Esophagus muscularis mucosa (tissue), 4 donors: Measurements from ENCODE around the gene CYP2J2. TPM values are rescaled to one million over a fixed set of nuclear protein-coding genes. Genes with fewer than 3 reads are reported as not detected.

Experiments
- DNase-seq: peaks from one replicate; pipeline ENCODE4 v3.0.0-alpha.2; 2017; ENCODE audit errors: extremely low spot score
- H3K27ac ChIP-seq, 4 donors: fragments of 200-600 bp; sonication (generic); replicated peaks in 1 of 4; 1 replicate in 3 of 4; 2 replicates in 1 of 4; pipeline ENCODE4 v1.5.1; 2016 to 2019; ENCODE audit warnings: mild to moderate bottlenecking in 1 of 4
- H3K27me3 ChIP-seq, 4 donors: fragments of 200-600 bp; sonication (generic); one replicate each; pipeline versions ENCODE4 v1.5.1 to v1.6.0; 2016 to 2019
- H3K36me3 ChIP-seq, 4 donors: fragments of 200-600 bp; sonication (generic); one replicate each; pipeline ENCODE4 v1.5.1; 2016 to 2019
- H3K4me1 ChIP-seq, 4 donors: fragments of 200-600 bp; sonication (generic); one replicate each; pipeline ENCODE4 v1.5.1; 2016 to 2019
- H3K4me3 ChIP-seq, 4 donors: fragments of 200-600 bp; sonication (generic); 1 replicate in 2 of 4; 2 replicates in 2 of 4; pipeline ENCODE4 v1.5.1; 2016 to 2019; ENCODE audit warnings: mild to moderate bottlenecking in 4 of 4, moderate library complexity in 1 of 4
- H3K9me3 ChIP-seq, 4 donors: fragments of 200-600 bp; sonication (generic); 1 replicate in 3 of 4; 2 replicates in 1 of 4; pipeline ENCODE4 v1.5.1; 2016 to 2019
- EP300 ChIP-seq: sonication (generic); formaldehyde crosslinking; IDR thresholded peaks from one replicate; pipeline ENCODE4 v1.6.1; 2017; ENCODE audit warnings: antibody characterized with exemption
- POLR2A ChIP-seq: fragments of 450-650 bp; IDR thresholded peaks from one replicate; pipeline ENCODE4 v1.6.1; 2017; ENCODE audit warnings: antibody characterized with exemption, moderate library complexity, mild to moderate bottlenecking, low read depth
- POLR2AphosphoS5 ChIP-seq, 2 donors: sonication (generic); formaldehyde crosslinking; IDR thresholded peaks; one replicate each; pipeline ENCODE4 v1.6.1; 2017; ENCODE audit warnings: antibody characterized with exemption in 2 of 2
- WGBS: methylation state at CpG from one replicate; pipeline ENCODE4 v1.1.5; 2018; 5-methylcytosine and 5-hydroxymethylcytosine counted together
- intact Hi-C: fragments of 100-400 bp; cut with DNase I; formaldehyde crosslinking; loops from one replicate; pipeline ENCODE4 v1.15.1; 2023
- total RNA-seq, 4 donors: library from RNA; depleted of rRNA; stranded (reverse); fragments of >200 nt; gene quantifications; one replicate each; pipeline versions ENCODE4 v1.1.0 to v1.2.1, GENCODE V29; 2016
- TF ChIP-seq, protein P1 (sequence below), 3 experiments: fragments of 200-600 bp in 2 of 3; fragments of 450-650 bp in 1 of 3; sonication (generic) in 2 of 3; IDR thresholded peaks; one replicate each; pipeline ENCODE4 v1.5.1; 2017 to 2019; ENCODE audit warnings: antibody characterized with exemption in 3 of 3, mild to moderate bottlenecking in 2 of 3, moderate library complexity in 1 of 3

CYP2J2 gene
- total RNA-seq, 4 donors from 2014 or later: 0.17 to 0.42 (median 0.26) TPM; not detected in 1

DNA sequence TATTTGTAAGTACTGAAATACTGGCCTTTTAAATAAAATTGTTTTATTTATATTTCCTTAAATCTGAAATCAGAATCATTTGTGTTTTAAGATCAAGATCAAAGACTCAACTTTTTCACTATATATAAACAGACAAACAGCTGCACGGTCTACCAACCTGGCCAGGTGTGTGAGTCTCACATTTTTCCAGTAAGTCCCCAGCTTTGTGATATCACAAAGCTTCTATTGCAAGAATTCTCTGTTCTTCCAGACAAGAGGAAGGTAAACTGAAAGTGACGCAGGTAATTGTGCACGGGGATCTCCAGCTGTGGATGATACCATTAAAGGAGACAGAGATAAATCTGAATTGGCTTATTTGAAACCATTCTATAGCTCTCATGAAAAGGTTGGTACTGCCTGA is 41.2 kb upstream of the CYP2J2 start:
- TF ChIP-seq EP300: no peak
- no peak for TF ChIP-seq POLR2A
- TF ChIP-seq, protein P1, sequence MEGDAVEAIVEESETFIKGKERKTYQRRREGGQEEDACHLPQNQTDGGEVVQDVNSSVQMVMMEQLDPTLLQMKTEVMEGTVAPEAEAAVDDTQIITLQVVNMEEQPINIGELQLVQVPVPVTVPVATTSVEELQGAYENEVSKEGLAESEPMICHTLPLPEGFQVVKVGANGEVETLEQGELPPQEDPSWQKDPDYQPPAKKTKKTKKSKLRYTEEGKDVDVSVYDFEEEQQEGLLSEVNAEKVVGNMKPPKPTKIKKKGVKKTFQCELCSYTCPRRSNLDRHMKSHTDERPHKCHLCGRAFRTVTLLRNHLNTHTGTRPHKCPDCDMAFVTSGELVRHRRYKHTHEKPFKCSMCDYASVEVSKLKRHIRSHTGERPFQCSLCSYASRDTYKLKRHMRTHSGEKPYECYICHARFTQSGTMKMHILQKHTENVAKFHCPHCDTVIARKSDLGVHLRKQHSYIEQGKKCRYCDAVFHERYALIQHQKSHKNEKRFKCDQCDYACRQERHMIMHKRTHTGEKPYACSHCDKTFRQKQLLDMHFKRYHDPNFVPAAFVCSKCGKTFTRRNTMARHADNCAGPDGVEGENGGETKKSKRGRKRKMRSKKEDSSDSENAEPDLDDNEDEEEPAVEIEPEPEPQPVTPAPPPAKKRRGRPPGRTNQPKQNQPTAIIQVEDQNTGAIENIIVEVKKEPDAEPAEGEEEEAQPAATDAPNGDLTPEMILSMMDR (IDR thresholded peaks at IDR 0.05): no peak
- TF ChIP-seq POLR2AphosphoS5 (IDR thresholded peaks at IDR 0.05): no peak
- 88% methylated on average over 3 of the region's 3 CpGs for WGBS
- Histone ChIP-seq H3K4me3 (no peak overlapping the region), H3K27ac (no peak overlapping the region), H3K4me1 (peaks cover 6 to 9% (median 7%) of the 10 kb centered on the region in 4 donors), H3K27me3 (no peaks in the 10 kb centered on the region), H3K36me3 (no peaks in the 10 kb centered on the region), H3K9me3 (no peaks in the 10 kb centered on the region)
- intact Hi-C loops: no loop called here
- DNase-seq: no peak

DNA sequence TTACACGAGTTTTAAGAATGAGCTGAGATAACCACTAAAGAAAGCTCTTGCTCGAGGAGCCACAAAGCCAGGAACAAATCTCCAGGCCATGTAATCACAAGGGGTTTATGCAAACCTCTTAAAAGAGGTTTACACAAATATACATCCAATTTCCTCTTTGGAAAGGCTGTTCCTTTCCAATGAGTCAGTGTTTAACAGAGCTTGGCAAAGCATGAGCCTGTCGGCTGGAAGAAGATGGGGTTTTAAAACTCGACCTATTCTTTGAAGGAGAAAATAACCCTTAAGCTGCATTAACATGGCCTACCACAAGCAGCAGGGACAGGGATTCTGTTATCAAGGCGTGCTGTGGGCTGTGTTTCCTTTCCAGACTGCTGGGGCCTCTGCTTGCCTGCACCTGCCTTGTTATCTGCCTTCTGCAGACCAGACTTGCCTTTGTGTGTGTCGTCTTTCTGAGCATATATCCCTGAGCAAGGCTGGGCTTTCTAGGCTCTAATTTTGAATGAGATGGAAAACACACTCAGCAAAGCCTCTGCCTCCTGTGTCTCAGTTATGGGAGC is 40.6 kb upstream of the CYP2J2 start:
- peaks cover 6 to 9% (median 7%) of the 10 kb centered on the region in 4 donors for H3K4me1 ChIP-seq
- peak; percentile 79 for DNase-seq
- no peak overlapping the region for H3K27ac ChIP-seq
- H3K4me3 ChIP-seq: no peak overlapping the region
- TF ChIP-seq POLR2A (no peak), EP300 (no peak)
- 39% methylated on average over 6 of the region's 6 CpGs for WGBS
- no peaks in the 10 kb centered on the region for H3K27me3 ChIP-seq
- no peaks in the 10 kb centered on the region for H3K9me3 ChIP-seq
- H3K36me3 ChIP-seq: no peaks in the 10 kb centered on the region
- intact Hi-C loops: no loop called here

DNA sequence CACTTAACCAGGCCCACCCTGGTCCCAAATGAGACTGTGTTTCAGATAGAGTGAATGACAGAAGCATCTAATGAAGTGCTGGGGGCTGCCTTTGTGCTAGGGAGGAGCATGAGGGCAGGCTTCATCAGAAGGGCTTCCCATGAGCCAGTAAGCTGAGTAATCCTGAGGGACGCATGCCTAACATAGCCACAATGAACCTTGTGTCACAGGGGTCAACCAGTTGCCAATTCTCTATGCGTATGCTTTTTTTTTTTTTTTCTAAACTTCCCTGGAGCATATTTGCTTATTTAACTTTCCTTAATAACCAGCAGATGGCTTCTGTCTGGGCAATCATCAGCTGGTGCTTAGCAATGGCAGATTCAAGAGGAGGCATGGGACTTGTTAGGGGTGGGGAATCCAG is 25.5 kb upstream of the CYP2J2 start:
- intact Hi-C loops: no loop called here
- TF ChIP-seq, protein P1 (IDR thresholded peaks at IDR 0.05): no peak
- TF ChIP-seq POLR2AphosphoS5 (IDR thresholded peaks at IDR 0.05): no peak
- TF ChIP-seq EP300: no peak
- no peak for TF ChIP-seq POLR2A
- WGBS: 81% methylated on average over 2 of the region's 2 CpGs
- no peaks in the 10 kb centered on the region for H3K27me3 ChIP-seq
- H3K4me1 ChIP-seq: peaks cover 0 to 2% (median 1%) of the 10 kb centered on the region in 4 donors
- H3K36me3 ChIP-seq: no peaks in the 10 kb centered on the region
- no peaks in the 10 kb centered on the region for H3K9me3 ChIP-seq
- no peak overlapping the region for H3K27ac ChIP-seq
- no peak for DNase-seq
- H3K4me3 ChIP-seq: no peak overlapping the region

DNA sequence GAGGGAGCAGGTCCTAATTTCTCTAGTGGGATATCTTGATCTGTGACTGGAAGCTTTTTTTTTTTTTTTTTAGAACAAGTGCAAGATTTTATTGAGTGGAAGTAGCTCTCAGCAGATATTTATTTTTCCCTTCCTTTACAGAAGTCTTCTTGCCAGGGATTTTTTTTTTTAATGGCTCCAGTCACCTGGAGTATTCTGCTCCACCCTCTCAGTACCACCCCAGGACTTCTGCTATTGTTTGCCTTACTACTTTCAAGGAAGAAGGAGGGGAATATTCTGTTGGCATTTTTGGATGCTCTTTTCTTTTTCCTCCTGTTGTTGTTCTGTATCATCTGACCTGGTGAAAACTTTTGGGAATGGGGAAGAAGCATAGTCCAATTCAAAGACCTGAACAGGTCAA is 23.1 kb upstream of the CYP2J2 start:
- no peak for DNase-seq
- H3K27ac ChIP-seq: no peak overlapping the region
- H3K4me1 ChIP-seq: peaks cover 0 to 4% (median 1%) of the 10 kb centered on the region in 4 donors
- no peaks in the 10 kb centered on the region for H3K36me3 ChIP-seq
- TF ChIP-seq EP300: no peak
- TF ChIP-seq, protein P1 (IDR thresholded peaks at IDR 0.05): no peak
- no peak for TF ChIP-seq POLR2A
- no peak for TF ChIP-seq POLR2AphosphoS5 (IDR thresholded peaks at IDR 0.05)
- intact Hi-C loops: no loop called here
- H3K27me3 ChIP-seq: no peaks in the 10 kb centered on the region
- H3K4me3 ChIP-seq: no peak overlapping the region
- no peaks in the 10 kb centered on the region for H3K9me3 ChIP-seq

DNA sequence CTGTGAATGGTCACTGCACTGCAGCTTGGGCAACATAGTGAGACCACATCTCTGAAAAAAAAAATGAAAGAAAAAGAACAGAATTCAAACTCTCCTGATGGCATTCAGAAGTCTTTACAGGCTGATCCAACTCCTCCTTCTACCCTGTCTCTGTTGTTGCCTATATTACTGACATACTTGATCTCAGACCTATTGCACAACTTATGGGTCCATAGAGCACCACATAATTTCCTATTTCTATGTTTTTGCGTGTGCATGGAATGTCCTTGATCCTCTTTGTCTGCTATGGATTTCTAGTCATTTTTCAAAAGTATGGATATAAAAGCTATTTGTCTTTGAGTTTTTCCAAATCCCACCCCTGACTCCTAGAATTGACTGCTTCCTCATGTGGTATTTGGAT is 22.4 kb upstream of the CYP2J2 start:
- H3K4me1 ChIP-seq: peaks cover 0 to 4% (median 1%) of the 10 kb centered on the region in 4 donors
- H3K36me3 ChIP-seq: no peaks in the 10 kb centered on the region
- H3K9me3 ChIP-seq: no peaks in the 10 kb centered on the region
- no peaks in the 10 kb centered on the region for H3K27me3 ChIP-seq
- TF ChIP-seq EP300: no peak
- TF ChIP-seq POLR2AphosphoS5 (IDR thresholded peaks at IDR 0.05): no peak
- no peak for TF ChIP-seq POLR2A
- TF ChIP-seq, protein P1 (IDR thresholded peaks at IDR 0.05): no peak
- DNase-seq: no peak
- no peak overlapping the region for H3K27ac ChIP-seq
- no peak overlapping the region for H3K4me3 ChIP-seq
- intact Hi-C loops: no loop called here
- WGBS: 56% methylated on average over 1 of the region's 1 CpG
